GM10266 (cell line): ENCODE data around the gene ADAMTS7.

ENCODE experiments used
- DNase-seq: peaks from one replicate; pipeline ENCODE4 v3.0.0; 2012; ENCODE audit errors: extremely low spot score
- CTCF ChIP-seq: IDR thresholded peaks from 2 replicates; pipeline ENCODE4 v1.5.1; 2012; ENCODE audit warnings: mild to moderate bottlenecking, low read depth; ENCODE audit not compliant: control insufficient read depth, insufficient read depth; ENCODE audit errors: missing control alignments

Gene ADAMTS7

GRCh38 chr15:78838489-78838888 lies 27.2 kb upstream of the ADAMTS7 start:
- DNase-seq = no peak
- TF ChIP-seq CTCF = no peak

GRCh38 chr15:78837543-78837942 lies 26.3 kb upstream of the ADAMTS7 start:
- TF ChIP-seq CTCF = no peak
- no peak for DNase-seq

- no peak for DNase-seq
- TF ChIP-seq CTCF = no peak
Observed at GRCh38 chr15:78837131-78837530, 25.9 kb upstream of the ADAMTS7 start.

- no peak for TF ChIP-seq CTCF
- DNase-seq = no peak
Observed at GRCh38 chr15:78836333-78836732, 25.1 kb upstream of the ADAMTS7 start.

- no peak for TF ChIP-seq CTCF
Observed at GRCh38 chr15:78831229-78832207, 20.3 kb upstream of the ADAMTS7 start.

GRCh38 chr15:78830514-78831228 lies 19.4 kb upstream of the ADAMTS7 start:
- no peak for TF ChIP-seq CTCF

More at GRCh38 chr15:78831229-78832207, 20.3 kb upstream of the ADAMTS7 start:
- DNase-seq = no peak

More at GRCh38 chr15:78830514-78831228, 19.4 kb upstream of the ADAMTS7 start:
- DNase-seq = no peak
